C4-2B (cell line): ENCODE data around the gene BMPR1B.

ENCODE experiments used
- ZFX ChIP-seq: fragments of 450-650 bp; IDR thresholded peaks from 2 replicates; pipeline ENCODE4 v1.6.1; 2017
- TF ChIP-seq, protein P1 (sequence below): fragments of 450-650 bp; conservative IDR thresholded peaks from 2 replicates; pipeline ENCODE4 v1.5.1; 2017; ENCODE audit warnings: mild to moderate bottlenecking

DNA sequence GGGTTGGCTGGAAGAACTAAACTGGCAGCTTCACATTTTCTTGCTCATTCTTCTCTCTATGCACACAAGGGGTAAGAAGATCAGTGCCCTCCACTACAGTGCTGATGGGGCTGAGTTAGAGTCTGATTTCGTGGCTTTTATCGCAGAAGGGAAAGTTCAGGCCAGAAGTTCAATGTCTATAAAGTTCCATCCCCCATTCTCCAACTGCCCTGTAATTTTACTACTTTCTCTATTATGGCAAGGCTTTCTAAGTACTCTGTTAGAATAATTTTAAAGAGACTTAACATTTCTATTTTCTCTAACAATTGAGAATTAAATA is 293.9 kb downstream of the BMPR1B start:
- TF ChIP-seq, protein P1, sequence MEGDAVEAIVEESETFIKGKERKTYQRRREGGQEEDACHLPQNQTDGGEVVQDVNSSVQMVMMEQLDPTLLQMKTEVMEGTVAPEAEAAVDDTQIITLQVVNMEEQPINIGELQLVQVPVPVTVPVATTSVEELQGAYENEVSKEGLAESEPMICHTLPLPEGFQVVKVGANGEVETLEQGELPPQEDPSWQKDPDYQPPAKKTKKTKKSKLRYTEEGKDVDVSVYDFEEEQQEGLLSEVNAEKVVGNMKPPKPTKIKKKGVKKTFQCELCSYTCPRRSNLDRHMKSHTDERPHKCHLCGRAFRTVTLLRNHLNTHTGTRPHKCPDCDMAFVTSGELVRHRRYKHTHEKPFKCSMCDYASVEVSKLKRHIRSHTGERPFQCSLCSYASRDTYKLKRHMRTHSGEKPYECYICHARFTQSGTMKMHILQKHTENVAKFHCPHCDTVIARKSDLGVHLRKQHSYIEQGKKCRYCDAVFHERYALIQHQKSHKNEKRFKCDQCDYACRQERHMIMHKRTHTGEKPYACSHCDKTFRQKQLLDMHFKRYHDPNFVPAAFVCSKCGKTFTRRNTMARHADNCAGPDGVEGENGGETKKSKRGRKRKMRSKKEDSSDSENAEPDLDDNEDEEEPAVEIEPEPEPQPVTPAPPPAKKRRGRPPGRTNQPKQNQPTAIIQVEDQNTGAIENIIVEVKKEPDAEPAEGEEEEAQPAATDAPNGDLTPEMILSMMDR: no peak
- TF ChIP-seq ZFX: no peak
